ENCODE results near the gene MARCHF10. TPM values are rescaled to one million over a fixed set of nuclear protein-coding genes. Genes with fewer than 3 reads are reported as not detected.

MARCHF10 gene
- polyA plus RNA-seq, 1 donor from 2014 or later = 0.27 TPM

GRCh38 chr17:62791235-62791734, 16.8 kb downstream of the MARCHF10 start:
- no peaks in the 10 kb centered on the region for H3K9me3 ChIP-seq (ENCODE audit: low read length)
- no peak overlapping the region for H2AFZ ChIP-seq (ENCODE audit: low read depth, low read length)
- no peaks in the 10 kb centered on the region for H3F3A ChIP-seq (ENCODE audit: insufficient read depth, low read length, poor library complexity, severe bottlenecking)
- H4K20me1 ChIP-seq (ENCODE audit: insufficient read depth) = no peaks in the 10 kb centered on the region
- no peak overlapping the region for H3K4me2 ChIP-seq (ENCODE audit: low read length)
- no peaks in the 10 kb centered on the region for H3K27me3 ChIP-seq (ENCODE audit: insufficient read depth, low read depth, low read length)
- H3K9ac ChIP-seq (ENCODE audit: low read length) = no peak overlapping the region
- no peak overlapping the region for H3K27ac ChIP-seq (ENCODE audit: low read length)
- H3K79me2 ChIP-seq (replicated peaks; ENCODE audit: insufficient read depth, low read length) = no peaks in the 10 kb centered on the region
- H3K9me2 ChIP-seq (ENCODE audit: insufficient read depth, low read length) = no peaks in the 10 kb centered on the region
- H3K36me3 ChIP-seq (ENCODE audit: insufficient read depth, low read length) = no peaks in the 10 kb centered on the region
- TF ChIP-seq EP300 (conservative IDR thresholded peaks at IDR 0.05; ENCODE audit: poor library complexity, severe bottlenecking) = no peak
- TF ChIP-seq MXI1 (conservative IDR thresholded peaks at IDR 0.05; ENCODE audit: poor library complexity, severe bottlenecking) = no peak
- no peak for TF ChIP-seq POLR2AphosphoS5 (IDR thresholded peaks at IDR 0.05)
- no peak for TF ChIP-seq REST (IDR thresholded peaks at IDR 0.05; ENCODE audit: borderline replicate concordance)
- TF ChIP-seq SMC3 (conservative IDR thresholded peaks at IDR 0.05; ENCODE audit: poor library complexity) = no peak
- no peak for TF ChIP-seq TAF1 (IDR thresholded peaks at IDR 0.05; ENCODE audit: low read depth)
- TF ChIP-seq RAD21 (conservative IDR thresholded peaks at IDR 0.05) = no peak
- no peak for TF ChIP-seq EZH2 (IDR thresholded peaks at IDR 0.05; ENCODE audit: borderline replicate concordance, insufficient read depth, low read length, poor library complexity, severe bottlenecking)
- no peak for TF ChIP-seq CTCF (IDR thresholded peaks at IDR 0.05; ENCODE audit: poor library complexity, severe bottlenecking)
- H3K4me3 ChIP-seq (ENCODE audit: low read length) = no peak overlapping the region

- Histone ChIP-seq H3K9ac (ENCODE audit: low read length) (no peak overlapping the region), H3K27me3 (ENCODE audit: insufficient read depth, low read depth, low read length) (no peaks in the 10 kb centered on the region), H2AFZ (ENCODE audit: low read depth, low read length) (no peak overlapping the region), H3K4me3 (ENCODE audit: low read length) (no peak overlapping the region), H3K9me2 (ENCODE audit: insufficient read depth, low read length) (no peaks in the 10 kb centered on the region), H3K79me2 (replicated peaks; ENCODE audit: insufficient read depth, low read length) (no peaks in the 10 kb centered on the region), H3K4me2 (ENCODE audit: low read length) (no peak overlapping the region), H3F3A (ENCODE audit: insufficient read depth, low read length, poor library complexity, severe bottlenecking) (no peaks in the 10 kb centered on the region), H3K36me3 (ENCODE audit: insufficient read depth, low read length) (no peaks in the 10 kb centered on the region), H3K9me3 (ENCODE audit: low read length) (no peaks in the 10 kb centered on the region), H3K27ac (ENCODE audit: low read length) (no peak overlapping the region), H4K20me1 (ENCODE audit: insufficient read depth) (no peaks in the 10 kb centered on the region)
- no peak for TF ChIP-seq CTCF (IDR thresholded peaks at IDR 0.05; ENCODE audit: poor library complexity, severe bottlenecking)
- no peak for TF ChIP-seq EZH2 (IDR thresholded peaks at IDR 0.05; ENCODE audit: borderline replicate concordance, insufficient read depth, low read length, poor library complexity, severe bottlenecking)
- TF ChIP-seq TAF1 (IDR thresholded peaks at IDR 0.05; ENCODE audit: low read depth) = no peak
- no peak for TF ChIP-seq REST (IDR thresholded peaks at IDR 0.05; ENCODE audit: borderline replicate concordance)
- TF ChIP-seq SMC3 (conservative IDR thresholded peaks at IDR 0.05; ENCODE audit: poor library complexity) = no peak
Observed at GRCh38 chr17:62790564-62790986, 17.5 kb downstream of the MARCHF10 start.

Measured in neural cell (in vitro differentiated cells).